H7 (cell line): ENCODE results near the gene LRP1. TPM values are rescaled to one million over a fixed set of nuclear protein-coding genes. Genes with fewer than 3 reads are reported as not detected.

Experiments
- DNase-seq: peaks from one replicate; pipeline ENCODE4 v3.0.0; 2012
- H3K27me3 ChIP-seq: 2 replicates; pipeline ENCODE4 v1.6.0; 2011; ENCODE audit warnings: mild to moderate bottlenecking, low read length; ENCODE audit not compliant: control insufficient read depth, insufficient read depth
- H3K36me3 ChIP-seq: replicated peaks from 2 replicates; pipeline ENCODE4 v1.5.1; 2011; ENCODE audit warnings: low read length; ENCODE audit not compliant: control insufficient read depth, insufficient read depth
- H3K4me3 ChIP-seq: 2 replicates; pipeline ENCODE4 v1.5.1; 2011; ENCODE audit warnings: low read depth, mild to moderate bottlenecking, control low read depth, low read length, moderate library complexity; ENCODE audit not compliant: insufficient read depth
- total RNA-seq: library from RNA; depleted of rRNA; stranded (reverse); fragments of >200 nt; shearing (Covaris generic); gene quantifications from 2 replicates; pipeline ENCODE4 v1.2.3, GENCODE V29; 2014

Gene LRP1
- total RNA-seq, 1 experiment from 2014 or later, result 17.3 TPM

DNA sequence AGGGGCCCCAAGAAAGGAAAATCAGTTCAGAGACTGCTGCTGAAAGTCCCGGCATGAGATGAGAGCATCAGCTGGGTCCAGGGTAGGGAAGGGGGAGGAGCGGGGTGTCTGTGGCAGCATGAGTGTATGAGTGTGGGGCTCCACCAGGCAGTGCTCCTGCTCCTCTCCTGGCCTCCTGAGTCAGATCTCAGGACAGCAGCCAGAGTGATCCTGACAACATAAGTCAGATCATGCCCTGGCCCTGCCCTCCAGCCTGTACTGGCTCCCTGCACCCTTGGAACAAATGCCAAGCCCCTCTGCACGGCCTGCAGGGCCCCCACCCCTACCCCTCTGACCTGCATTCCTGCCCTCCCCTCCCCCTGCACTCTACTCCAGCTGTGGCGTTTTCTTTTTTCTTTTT, 43.4 kb downstream of the LRP1 start:
- H3K36me3 ChIP-seq, result peaks cover 44% of the 10 kb centered on the region
- H3K27me3 ChIP-seq, result no peaks in the 10 kb centered on the region
- no peak overlapping the region for H3K4me3 ChIP-seq
- no peak for DNase-seq

DNA sequence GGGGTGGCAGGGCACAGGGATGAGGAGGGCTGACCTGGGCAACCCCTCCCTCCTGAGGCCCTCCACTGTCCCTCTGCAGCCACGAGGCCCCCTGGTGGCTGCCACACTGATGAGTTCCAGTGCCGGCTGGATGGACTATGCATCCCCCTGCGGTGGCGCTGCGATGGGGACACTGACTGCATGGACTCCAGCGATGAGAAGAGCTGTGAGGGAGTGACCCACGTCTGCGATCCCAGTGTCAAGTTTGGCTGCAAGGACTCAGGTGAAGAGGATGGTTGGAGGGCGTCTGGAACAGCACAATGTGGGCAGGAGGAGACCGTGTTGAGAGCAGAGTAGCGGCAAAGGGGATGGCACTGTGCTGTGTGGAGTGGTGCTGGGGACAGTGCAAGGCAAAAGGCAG, 44.8 kb downstream of the LRP1 start:
- Histone ChIP-seq H3K27me3 (no peaks in the 10 kb centered on the region), H3K36me3 (peaks cover 40% of the 10 kb centered on the region), H3K4me3 (no peak overlapping the region)
- peak; percentile 94 for DNase-seq

DNA sequence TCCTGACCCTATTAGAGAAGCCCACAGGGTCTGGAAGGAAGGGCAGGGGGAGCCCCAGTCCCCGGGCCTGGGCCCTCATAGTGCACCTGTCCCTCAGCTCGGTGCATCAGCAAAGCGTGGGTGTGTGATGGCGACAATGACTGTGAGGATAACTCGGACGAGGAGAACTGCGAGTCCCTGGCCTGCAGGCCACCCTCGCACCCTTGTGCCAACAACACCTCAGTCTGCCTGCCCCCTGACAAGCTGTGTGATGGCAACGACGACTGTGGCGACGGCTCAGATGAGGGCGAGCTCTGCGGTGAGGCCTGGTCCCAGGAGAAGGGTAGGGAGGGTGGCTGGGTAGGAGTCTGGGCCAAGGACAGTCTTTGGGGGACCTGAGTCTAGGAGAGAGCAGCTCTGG, 45.4 kb downstream of the LRP1 start:
- Histone ChIP-seq H3K36me3 (peaks cover 43% of the 10 kb centered on the region), H3K4me3 (no peak overlapping the region), H3K27me3 (no peaks in the 10 kb centered on the region)
- DNase-seq, result no peak

DNA sequence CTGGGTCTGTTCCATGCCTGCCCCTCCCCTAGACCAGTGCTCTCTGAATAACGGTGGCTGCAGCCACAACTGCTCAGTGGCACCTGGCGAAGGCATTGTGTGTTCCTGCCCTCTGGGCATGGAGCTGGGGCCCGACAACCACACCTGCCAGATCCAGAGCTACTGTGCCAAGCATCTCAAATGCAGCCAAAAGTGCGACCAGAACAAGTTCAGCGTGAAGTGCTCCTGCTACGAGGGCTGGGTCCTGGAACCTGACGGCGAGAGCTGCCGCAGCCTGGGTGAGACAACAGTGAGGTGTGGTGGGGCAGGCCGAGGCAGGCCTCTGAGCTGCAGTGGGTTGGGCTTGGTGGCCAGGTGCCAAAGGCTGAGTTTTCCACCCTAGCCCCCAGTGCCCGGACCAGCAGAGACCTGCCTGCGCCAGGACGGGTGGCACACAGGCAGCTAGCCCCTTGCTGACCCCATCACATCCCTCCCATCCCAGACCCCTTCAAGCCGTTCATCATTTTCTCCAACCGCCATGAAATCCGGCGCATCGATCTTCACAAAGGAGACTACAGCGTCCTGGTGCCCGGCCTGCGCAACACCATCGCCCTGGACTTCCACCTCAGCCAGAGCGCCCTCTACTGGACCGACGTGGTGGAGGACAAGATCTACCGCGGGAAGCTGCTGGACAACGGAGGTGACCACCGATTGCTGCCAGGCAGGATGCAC, 47.3 kb downstream of the LRP1 start:
- Histone ChIP-seq H3K4me3 (no peak overlapping the region), H3K27me3 (no peaks in the 10 kb centered on the region), H3K36me3 (peaks cover 54% of the 10 kb centered on the region)
- DNase-seq, result peak; percentile 96

DNA sequence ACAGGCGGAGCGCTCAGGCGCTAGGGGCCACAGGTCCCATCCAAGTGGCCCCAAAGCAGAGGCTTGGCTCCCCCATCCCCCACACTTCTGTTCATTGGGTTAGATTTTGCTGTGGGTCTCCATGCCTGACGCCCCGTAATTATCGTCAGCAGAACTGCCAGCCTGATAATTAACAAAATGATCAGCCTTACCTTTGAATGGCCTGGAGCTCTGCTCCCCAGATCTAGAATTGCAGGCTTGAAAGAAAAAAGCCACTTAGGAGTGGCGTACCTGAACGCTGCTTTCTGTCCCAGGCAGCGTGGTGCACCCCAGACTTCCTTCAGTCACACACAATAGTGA, 47.8 kb downstream of the LRP1 start:
- DNase-seq, result no peak
- Histone ChIP-seq H3K27me3 (no peaks in the 10 kb centered on the region), H3K4me3 (no peak overlapping the region), H3K36me3 (peaks cover 59% of the 10 kb centered on the region)

DNA sequence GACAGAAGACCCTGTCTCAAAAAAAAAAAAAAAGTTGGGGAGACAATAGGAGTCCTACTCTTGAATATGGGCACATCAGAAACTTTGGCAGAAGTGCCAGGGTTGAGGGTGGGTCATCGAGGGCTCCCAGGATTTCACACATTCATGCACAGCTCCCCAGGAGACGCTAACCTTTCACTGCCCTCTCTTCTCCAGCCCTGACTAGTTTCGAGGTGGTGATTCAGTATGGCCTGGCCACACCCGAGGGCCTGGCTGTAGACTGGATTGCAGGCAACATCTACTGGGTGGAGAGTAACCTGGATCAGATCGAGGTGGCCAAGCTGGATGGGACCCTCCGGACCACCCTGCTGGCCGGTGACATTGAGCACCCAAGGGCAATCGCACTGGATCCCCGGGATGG, 48.6 kb downstream of the LRP1 start:
- Histone ChIP-seq H3K4me3 (no peak overlapping the region), H3K36me3 (peaks cover 66% of the 10 kb centered on the region), H3K27me3 (no peaks in the 10 kb centered on the region)
- DNase-seq, result no peak

DNA sequence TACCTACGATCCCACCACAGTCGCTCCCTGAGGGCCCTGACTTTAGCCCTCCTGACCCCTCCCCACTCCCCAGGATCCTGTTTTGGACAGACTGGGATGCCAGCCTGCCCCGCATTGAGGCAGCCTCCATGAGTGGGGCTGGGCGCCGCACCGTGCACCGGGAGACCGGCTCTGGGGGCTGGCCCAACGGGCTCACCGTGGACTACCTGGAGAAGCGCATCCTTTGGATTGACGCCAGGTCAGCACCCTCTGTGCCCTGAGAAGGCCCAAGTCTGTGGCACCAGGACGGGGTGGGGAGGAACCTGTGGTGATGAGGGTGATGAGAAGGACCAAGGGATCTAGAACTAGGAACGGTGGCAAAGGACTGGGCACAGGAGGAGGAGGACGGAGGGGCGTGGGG, 49.1 kb downstream of the LRP1 start:
- Histone ChIP-seq H3K27me3 (no peaks in the 10 kb centered on the region), H3K36me3 (peaks cover 68% of the 10 kb centered on the region), H3K4me3 (no peak overlapping the region)
- DNase-seq, result no peak

DNA sequence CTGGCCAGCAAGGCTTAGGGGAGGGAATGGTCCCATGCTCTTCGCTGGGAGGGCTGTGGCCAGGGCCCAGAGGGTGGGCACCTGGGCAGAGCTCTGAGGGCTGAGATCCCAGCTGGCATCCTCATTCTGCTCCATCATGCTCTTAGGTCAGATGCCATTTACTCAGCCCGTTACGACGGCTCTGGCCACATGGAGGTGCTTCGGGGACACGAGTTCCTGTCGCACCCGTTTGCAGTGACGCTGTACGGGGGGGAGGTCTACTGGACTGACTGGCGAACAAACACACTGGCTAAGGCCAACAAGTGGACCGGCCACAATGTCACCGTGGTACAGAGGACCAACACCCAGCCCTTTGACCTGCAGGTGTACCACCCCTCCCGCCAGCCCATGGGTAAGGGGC, 49.9 kb downstream of the LRP1 start:
- no peak for DNase-seq
- no peak overlapping the region for H3K4me3 ChIP-seq
- H3K36me3 ChIP-seq, result peaks cover 65% of the 10 kb centered on the region
- no peaks in the 10 kb centered on the region for H3K27me3 ChIP-seq

DNA sequence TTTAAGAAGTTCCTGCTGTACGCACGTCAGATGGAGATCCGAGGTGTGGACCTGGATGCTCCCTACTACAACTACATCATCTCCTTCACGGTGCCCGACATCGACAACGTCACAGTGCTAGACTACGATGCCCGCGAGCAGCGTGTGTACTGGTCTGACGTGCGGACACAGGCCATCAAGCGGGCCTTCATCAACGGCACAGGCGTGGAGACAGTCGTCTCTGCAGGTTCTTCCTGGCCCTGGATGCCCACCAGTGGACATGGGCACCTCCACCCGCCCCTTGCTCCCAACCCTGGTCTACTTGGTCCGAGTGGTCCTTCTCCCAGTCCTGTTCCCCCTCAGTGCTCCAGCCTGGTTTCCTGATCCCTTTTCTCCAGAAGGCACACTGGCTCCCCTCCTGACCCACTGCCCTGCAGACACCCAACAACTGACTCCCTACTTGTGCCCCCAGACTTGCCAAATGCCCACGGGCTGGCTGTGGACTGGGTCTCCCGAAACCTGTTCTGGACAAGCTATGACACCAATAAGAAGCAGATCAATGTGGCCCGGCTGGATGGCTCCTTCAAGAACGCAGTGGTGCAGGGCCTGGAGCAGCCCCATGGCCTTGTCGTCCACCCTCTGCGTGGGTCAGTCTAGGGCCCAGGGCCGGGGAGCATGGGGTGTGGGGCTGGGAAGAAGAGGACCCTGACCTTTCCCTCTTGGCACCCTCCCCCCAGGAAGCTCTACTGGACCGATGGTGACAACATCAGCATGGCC, 51.2 kb downstream of the LRP1 start:
- Histone ChIP-seq H3K36me3 (peaks cover 69% of the 10 kb centered on the region), H3K27me3 (no peaks in the 10 kb centered on the region), H3K4me3 (no peak overlapping the region)
- no peak for DNase-seq

DNA sequence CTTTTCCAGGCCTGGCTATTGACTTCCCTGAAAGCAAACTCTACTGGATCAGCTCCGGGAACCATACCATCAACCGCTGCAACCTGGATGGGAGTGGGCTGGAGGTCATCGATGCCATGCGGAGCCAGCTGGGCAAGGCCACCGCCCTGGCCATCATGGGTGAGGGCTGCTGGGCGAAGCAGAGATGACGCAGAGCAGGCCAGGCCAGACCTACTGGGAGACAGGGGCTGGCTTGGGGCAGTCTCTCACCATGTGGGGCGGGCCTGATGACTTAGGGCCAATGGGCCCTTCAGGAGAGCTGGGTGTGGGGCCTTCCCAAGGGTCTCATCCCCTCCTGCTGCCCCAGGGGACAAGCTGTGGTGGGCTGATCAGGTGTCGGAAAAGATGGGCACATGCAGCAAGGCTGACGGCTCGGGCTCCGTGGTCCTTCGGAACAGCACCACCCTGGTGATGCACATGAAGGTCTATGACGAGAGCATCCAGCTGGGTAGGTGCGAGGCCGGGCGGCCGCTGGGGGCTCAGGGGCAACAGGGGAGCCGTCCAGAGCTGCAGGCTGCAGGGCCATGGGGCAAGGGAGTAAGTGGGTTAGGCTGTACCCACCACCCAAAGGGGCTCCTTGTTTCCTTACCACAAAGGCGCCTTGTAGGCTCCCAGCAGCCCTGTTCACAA, 52.2 kb downstream of the LRP1 start:
- Histone ChIP-seq H3K27me3 (no peaks in the 10 kb centered on the region), H3K36me3 (peaks cover 75% of the 10 kb centered on the region), H3K4me3 (no peak overlapping the region)
- DNase-seq, result no peak

DNA sequence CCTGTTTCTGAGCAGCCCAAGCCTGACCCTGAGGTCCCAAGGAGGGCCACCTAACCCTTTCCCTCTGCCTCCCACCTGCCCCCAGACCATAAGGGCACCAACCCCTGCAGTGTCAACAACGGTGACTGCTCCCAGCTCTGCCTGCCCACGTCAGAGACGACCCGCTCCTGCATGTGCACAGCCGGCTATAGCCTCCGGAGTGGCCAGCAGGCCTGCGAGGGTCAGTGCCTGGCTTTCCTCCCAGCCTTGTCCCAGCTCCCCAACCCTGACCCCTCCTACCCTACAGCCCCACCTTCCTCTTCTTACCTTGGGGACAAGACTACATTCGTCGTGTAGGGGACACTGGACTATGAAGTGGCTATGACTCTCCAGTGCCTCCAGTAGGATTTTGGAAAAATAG, 52.8 kb downstream of the LRP1 start:
- H3K4me3 ChIP-seq, result no peak overlapping the region
- no peaks in the 10 kb centered on the region for H3K27me3 ChIP-seq
- DNase-seq, result no peak
- H3K36me3 ChIP-seq, result peaks cover 78% of the 10 kb centered on the region

DNA sequence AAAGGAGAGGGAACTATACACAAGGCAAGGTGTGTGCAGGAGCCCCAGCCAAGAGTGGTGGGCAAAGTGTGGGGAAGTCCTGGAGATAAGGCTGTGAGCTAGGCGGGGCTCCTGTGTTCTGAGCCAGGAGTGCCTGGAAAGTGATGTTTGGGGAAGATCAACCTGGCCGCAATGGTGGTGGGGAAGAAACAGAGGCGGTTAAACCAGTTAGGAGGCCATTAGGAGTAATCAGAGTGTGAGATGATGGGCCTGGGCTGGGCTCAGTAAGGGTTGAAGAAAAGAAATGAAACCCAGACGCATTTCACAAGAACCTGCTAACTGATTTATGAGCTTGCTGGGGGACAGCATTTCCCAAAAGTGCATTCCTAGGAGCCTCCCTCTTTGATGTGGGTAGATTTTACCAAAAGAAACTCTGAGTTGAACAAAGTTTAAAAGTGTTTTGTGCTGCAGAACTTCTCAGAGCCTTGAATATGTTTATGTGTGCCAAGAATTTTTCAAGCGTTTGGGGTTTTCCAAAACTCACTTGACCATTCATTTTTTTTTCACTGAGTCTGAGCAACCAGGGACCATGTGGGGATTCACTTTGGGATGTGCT, 53.4 kb downstream of the LRP1 start:
- Histone ChIP-seq H3K4me3 (no peak overlapping the region), H3K36me3 (peaks cover 78% of the 10 kb centered on the region), H3K27me3 (no peaks in the 10 kb centered on the region)
- DNase-seq, result no peak

DNA sequence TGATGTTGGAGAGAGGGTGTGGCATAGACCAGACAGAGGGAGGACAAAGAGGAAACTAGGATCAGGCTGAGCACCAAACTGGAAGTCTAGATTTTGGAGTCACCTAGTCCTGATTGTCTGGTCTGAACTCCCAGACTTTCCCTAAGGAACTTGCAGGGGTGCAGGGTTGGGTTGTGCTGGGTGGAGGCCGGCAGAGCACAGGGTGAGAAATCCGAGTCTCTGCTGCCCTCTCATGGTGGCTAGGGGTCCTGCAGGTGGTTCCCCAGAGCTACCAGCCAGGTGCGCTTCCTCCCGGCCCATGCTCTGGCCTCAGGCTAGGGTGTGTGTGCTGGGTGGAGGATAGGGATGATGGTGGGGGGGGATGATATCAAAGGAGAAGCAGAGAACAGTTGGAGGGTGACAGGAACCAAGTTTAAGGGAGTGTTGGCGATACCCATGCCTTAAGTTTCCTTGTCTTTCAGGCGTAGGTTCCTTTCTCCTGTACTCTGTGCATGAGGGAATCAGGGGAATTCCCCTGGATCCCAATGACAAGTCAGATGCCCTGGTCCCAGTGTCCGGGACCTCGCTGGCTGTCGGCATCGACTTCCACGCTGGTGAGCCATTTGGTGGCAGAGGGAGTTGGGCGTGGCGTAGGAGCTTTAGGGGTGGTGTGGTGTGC, 54.8 kb downstream of the LRP1 start:
- no peaks in the 10 kb centered on the region for H3K27me3 ChIP-seq
- peaks cover 84% of the 10 kb centered on the region for H3K36me3 ChIP-seq
- DNase-seq, result peak; percentile 99
- H3K4me3 ChIP-seq, result no peak overlapping the region

DNA sequence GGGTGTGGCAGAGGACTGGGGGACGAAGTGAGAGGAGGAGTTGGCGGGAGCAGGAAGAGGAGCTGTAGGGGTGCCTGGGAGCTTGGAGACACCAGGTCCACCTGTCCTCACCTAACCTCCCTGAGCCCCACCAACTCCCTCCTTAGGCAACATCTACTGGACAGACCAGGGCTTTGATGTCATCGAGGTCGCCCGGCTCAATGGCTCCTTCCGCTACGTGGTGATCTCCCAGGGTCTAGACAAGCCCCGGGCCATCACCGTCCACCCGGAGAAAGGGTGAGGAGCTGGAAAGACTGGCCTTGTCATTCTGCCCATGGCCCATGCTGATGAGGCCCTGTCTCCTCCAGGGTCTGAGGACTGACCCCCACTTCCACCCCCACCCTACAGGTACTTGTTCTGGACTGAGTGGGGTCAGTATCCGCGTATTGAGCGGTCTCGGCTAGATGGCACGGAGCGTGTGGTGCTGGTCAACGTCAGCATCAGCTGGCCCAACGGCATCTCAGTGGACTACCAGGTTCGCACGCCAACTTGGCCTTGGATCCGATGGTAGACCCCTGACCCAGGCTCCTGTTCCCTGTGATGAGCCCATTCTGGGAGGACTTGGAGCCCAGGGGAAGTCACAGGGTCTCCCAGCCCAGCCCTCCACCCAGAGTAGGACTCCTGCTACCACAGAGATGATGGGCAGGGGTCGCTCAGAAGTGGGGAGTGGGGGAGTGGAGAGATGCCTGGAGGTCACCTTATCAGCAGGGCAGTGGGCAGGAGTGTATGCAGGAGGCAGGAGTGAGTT, 55.8 kb downstream of the LRP1 start:
- Histone ChIP-seq H3K36me3 (peaks cover 81% of the 10 kb centered on the region), H3K4me3 (no peak overlapping the region), H3K27me3 (no peaks in the 10 kb centered on the region)
- DNase-seq, result no peak
